Adrenal gland (tissue), 12 donors: ENCODE results near the gene MOB3B. TPM values are rescaled to one million over a fixed set of nuclear protein-coding genes. Genes with fewer than 3 reads are reported as not detected.

ENCODE experiments used
- DNase-seq, 7 donors: peaks; one replicate each; pipeline ENCODE4 v3.0.0-alpha.2; 2019 to 2020
- H3K27ac ChIP-seq, 5 donors: fragments of 200-600 bp; sonication (generic) in 4 of 5; 1 replicate in 3 of 5; 2 replicates in 2 of 5; pipeline versions ENCODE4 v1.5.1 to v1.8.0; 2016 to 2020; ENCODE audit warnings: mild to moderate bottlenecking in 1 of 5
- H3K27me3 ChIP-seq: fragments of 200-600 bp; 2 replicates; pipeline ENCODE4 v1.8.0; 2021
- H3K36me3 ChIP-seq, 2 donors: fragments of 200-600 bp; replicated peaks in 1 of 2; 1 replicate in 1 of 2; 2 replicates in 1 of 2; pipeline versions ENCODE4 v1.5.1 to v1.8.0; 2018 to 2022
- H3K4me1 ChIP-seq, 2 donors: fragments of 200-600 bp; replicated peaks in 1 of 2; 1 replicate in 1 of 2; 2 replicates in 1 of 2; pipeline versions ENCODE4 v1.5.1 to v1.8.0; 2018 to 2021
- H3K4me3 ChIP-seq, 4 donors: fragments of 200-600 bp; sonication (generic) in 3 of 4; one replicate each; pipeline ENCODE4 v1.5.1; 2016 to 2018
- H3K9me3 ChIP-seq, 3 donors: fragments of 200-600 bp; sonication (generic) in 1 of 3; replicated peaks in 1 of 3; 1 replicate in 2 of 3; 2 replicates in 1 of 3; pipeline versions ENCODE4 v1.5.1 to v1.8.0; 2016 to 2021
- CTCF ChIP-seq, 6 experiments: fragments of 450-650 bp in 4 of 6; fragments of 200-600 bp in 2 of 6; sonication (generic) in 1 of 6; IDR thresholded peaks; 1 replicate in 5 of 6; 2 replicates in 1 of 6; pipeline versions ENCODE4 v1.5.1 to v1.8.0; 2016 to 2021; ENCODE audit warnings: antibody characterized with exemption in 6 of 6, mild to moderate bottlenecking in 2 of 6, moderate library complexity in 1 of 6
- POLR2A ChIP-seq, 2 donors: fragments of 450-650 bp; IDR thresholded peaks; one replicate each; pipeline ENCODE4 v1.6.1; 2017; ENCODE audit warnings: antibody characterized with exemption in 2 of 2, mild to moderate bottlenecking in 2 of 2, moderate library complexity in 1 of 2
- WGBS, 4 donors: extraction: QIAGEN DNeasy Blood & Tissue Kit in 2 of 4; methylation state at CpG; one replicate each; pipeline versions ENCODE4 v1.1.5 to v1.1.7; 2013 to 2017; 5-methylcytosine and 5-hydroxymethylcytosine counted together
- intact Hi-C, 2 donors: fragments of 100-400 bp; cut with DNase I; formaldehyde crosslinking; loops; one replicate each; pipeline versions ENCODE4 v1.14.1 to v1.15.0; 2022 to 2023
- polyA plus RNA-seq, 3 donors: library from polyadenylated mRNA; stranded (reverse); fragments of 200-250 nt in 2 of 3; fragments of 350-450 nt in 1 of 3; fragmentation: Illumina TruSeq in 1 of 3; extraction: RNeasy Lipid Tissue Mini Kit (QIAGEN cat#74804) in 1 of 3; gene quantifications; one replicate each; pipeline ENCODE4 v1.2.3, GENCODE V29; 2013 to 2014
- total RNA-seq, 9 donors: library from RNA; depleted of rRNA in 4 of 9; stranded (reverse); fragments of >200 nt in 4 of 9; fragments of 120-200 nt in 1 of 9; fragmentation: NEBNext Ultra II Directional in 1 of 9; extraction: Animal tissue kit (Norgen Biotek cat#: 25700) in 1 of 9; gene quantifications; one replicate each; pipeline versions ENCODE4 v1.1.0 to v1.2.4, GENCODE V29; 2013 to 2023
- donor health status: healthy with polysubstance abuse.
- donor health status: Bipolar disorder and iron deficiency.
- donor health status: DM: yes; HTN: yes; CAD: no.
- donor health status: DM: no; HTN: no; CAD: no.
- donor health status: DM: no; HTN: no; CAD: no.
- donor health status: DM: yes; HTN: yes; CAD: no.

Gene MOB3B
- total and polyA plus RNA-seq, 12 donors, result 1.3 to 9.0 (median 3.4) TPM

GRCh38 chr9:27276193-27277030 lies 253.2 kb downstream of the MOB3B start:
- H3K36me3 ChIP-seq, result no peaks in the 10 kb centered on the region
- no peaks in the 10 kb centered on the region for H3K4me1 ChIP-seq
- no peaks in the 10 kb centered on the region for H3K9me3 ChIP-seq
- H3K27me3 ChIP-seq, result no peaks in the 10 kb centered on the region
- WGBS, 4 donors, result 35 to 39% (median 38%) methylated on average over 12 of the region's 12 CpGs
- TF ChIP-seq POLR2A (IDR thresholded peaks at IDR 0.05), result no peak
- peak; percentile 69 to 92 (median 77) for TF ChIP-seq CTCF (IDR thresholded peaks at IDR 0.05)
- H3K4me3 ChIP-seq, result no peak overlapping the region
- H3K27ac ChIP-seq, result no peak overlapping the region
- intact Hi-C loops, result loop anchor here in 1 of 2 donors (5.0 to 10.0 kb wide), 2 partner anchors 244 to 532 kb away; no protein-coding TSS in a partner anchor
- DNase-seq, result peak in 3 of 7 donors; percentile 19 to 27 (median 26)

Other genes with a start within 250 kb of the MOB3B start
- gene EQTN, start 232.7 kb downstream of the MOB3B start, total RNA-seq, result under 1 TPM in 1 of 9 donors, not detected in 8; 0.11 TPM
- under 1 TPM in 1 of 3 donors, not detected in 2; 0.24 TPM for gene EQTN, start 232.7 kb downstream of the MOB3B start, polyA plus RNA-seq
- not detected for gene IFNK, start 5.5 kb downstream of the MOB3B start, total RNA-seq
- not detected for gene IFNK, start 5.5 kb downstream of the MOB3B start, polyA plus RNA-seq
- 10 to 100 TPM in 7 of 9 donors, 1 to 10 TPM in 2; 6.2 to 39.9 (median 15.9) TPM for gene C9orf72, start 43.7 kb upstream of the MOB3B start, total RNA-seq
- 10 to 100 TPM; 10.7 to 22.7 (median 16.2) TPM for gene C9orf72, start 43.7 kb upstream of the MOB3B start, polyA plus RNA-seq